Stimulated activated naive CD4-positive, alpha-beta T cell treated with Interleukin-2 at 50 U/mL for 16 hours (primary cell): ENCODE measurements around the gene LCE3B.

Source experiments
- DNase-seq: peaks from one replicate; lab custom pipeline; 2025; lab: John Stamatoyannopoulos, UW

Gene LCE3B

DNA sequence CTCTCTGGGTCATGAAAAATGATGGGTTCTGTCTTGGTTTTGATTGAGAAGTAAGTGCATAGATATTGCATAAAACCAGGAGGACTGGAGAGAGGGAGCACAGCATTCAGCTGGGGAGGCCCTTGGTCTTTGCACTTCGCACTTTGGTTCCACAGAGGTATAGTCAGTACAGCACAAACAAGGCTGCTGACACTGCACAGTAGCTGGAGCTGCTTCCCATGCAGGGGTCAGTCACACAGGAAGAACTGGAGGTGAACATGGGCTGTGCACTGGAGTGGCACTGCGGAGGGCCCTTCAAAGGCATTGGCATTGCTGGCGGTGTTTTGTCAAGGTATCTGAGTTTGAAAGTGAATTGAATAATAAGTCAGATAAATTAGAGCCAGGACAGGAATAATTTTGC is 45.0 kb downstream of the LCE3B start:
- DNase-seq: no peak

- no peak for DNase-seq
These were observed 49.5 kb downstream of the LCE3B start, which contains the start of gene LCE2D for GRCh38 chr1:152663098-152663497. Gene LCE2D (plus strand): TSS chr1:152663380. CDS start chr1:152664106, 726 bp downstream.
